ENCODE measurements around the gene TACC2.
"Not testable (repeated sequence)": the region's sequence is repeated elsewhere in the genome, so short reads cannot be mapped to it uniquely, and the experiment has no call there.

The TACC2 gene

DNA sequence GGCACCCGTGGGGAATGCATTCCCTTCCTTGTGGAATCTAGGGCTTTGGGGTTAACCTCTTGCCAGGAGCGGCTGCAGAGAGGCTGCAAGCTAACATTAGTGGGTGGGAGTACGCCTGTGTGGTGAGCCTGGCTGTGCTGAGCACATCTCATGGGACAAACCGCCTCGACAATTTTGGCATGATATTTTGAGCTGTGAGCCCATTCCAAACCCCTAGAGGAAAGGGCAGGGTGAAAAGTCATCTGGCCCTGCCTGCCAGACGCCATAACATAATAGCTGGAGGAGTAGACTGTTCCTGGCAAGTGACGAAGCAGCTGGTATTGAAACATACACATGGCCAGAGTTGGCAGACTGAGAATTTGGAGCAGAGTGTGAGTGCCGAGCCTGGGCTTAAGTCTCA lies 110.0 kb downstream of the TACC2 start:
- DNase-seq, result no peak

DNA sequence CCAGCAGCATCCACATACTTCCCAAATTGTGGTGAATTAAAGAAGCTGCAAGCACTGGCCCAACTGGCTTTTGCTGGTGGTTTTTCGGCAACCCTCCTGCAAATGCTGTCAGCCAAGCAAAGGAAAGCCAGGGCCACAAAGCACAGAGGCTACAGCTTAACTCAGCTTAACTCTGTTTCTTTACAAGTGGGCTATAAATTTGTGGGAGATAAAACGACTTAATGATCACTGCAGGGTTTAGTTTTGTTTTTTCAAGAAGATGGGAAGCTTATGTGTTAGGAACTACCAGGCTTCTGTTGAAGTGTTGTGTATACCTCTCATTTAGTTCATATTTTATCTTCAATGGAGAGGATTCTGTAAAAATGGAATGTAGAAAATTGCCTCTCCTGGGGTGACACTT lies 110.6 kb downstream of the TACC2 start:
- DNase-seq, result no peak

DNA sequence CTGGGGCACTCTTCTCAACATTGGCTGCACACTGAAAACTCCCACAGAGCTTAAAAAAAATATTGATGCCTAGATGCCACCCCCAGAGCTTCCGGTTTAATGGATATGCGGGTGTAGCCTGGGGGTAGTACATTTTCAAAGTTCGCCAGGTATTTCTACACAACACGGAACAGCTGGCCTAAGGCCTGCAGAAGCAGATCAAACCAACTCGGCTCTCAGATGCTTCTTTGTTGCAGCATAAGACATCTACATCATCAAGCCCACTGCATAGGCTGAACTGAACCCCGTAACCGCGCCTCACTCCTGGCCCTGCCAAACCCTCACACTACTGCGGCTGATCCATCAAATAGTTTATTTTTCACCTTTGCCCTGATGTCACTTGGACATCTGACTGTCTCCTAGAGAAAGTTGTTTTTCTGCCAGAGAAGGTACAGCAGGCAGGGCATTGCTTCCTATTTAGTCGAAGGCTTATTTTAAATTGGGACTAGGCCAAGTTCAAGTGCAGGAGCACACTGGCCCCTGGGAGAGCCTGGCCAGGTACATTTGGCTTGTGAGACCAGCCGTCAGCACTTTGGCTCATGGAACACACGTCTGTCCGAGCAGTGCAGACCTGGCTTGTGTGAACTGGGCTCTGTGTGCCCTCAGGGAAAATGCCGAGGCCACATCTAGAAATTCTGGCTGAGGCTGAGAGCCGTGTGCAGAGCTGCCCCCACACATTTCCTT lies 113.3 kb downstream of the TACC2 start:
- DNase-seq, result no peak

DNA sequence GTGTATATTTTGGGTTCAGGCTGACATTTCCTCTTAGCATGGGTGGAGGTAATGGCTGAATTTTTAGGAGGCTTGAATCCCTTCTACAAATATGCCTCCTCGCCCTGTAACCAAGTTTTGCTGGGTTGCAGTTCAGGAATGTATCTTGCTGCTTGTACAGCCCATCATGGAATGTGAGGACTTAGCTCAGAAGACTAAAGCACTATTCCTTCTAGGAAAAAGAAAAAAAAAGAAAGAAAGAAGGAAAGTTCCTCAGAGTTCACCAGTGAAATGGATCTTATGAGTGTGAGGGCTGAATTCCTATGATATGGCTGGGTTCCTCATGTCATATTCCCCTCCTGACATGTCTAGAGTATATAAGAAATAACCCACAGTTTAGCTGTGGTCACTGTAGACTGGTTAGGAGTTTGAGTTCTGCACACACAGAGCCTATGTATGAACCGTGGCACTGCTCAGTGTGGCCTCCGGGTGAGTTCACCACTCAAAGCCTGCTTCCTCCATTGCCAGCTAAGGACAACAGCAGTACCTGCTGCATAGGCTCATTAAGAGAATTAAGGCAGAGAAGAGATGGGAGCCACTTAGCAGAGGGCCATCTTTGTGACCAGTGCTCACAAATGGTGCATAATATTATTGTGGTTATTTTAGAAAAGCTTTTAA lies 114.0 kb downstream of the TACC2 start:
- no peak for DNase-seq

DNA sequence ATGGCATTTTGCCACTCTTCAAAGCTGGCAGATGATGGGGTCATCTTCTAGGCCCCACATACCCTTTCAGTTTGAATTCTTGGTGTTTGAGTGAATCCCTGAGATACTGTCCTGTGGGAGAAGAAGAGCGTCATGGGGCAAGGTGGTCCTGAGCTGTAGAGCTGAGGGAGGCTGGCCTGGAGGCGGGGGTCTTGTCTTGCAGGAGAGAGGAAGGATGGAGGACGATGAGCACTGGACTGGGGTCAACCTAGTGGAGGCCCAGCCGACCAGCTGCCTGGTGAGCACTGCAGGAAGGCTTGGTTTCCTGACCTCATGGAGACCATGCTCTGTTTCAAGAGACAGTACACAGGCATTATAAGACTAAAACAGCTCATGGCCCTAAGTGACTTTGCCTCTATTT lies 114.6 kb downstream of the TACC2 start:
- DNase-seq, result no peak

DNA sequence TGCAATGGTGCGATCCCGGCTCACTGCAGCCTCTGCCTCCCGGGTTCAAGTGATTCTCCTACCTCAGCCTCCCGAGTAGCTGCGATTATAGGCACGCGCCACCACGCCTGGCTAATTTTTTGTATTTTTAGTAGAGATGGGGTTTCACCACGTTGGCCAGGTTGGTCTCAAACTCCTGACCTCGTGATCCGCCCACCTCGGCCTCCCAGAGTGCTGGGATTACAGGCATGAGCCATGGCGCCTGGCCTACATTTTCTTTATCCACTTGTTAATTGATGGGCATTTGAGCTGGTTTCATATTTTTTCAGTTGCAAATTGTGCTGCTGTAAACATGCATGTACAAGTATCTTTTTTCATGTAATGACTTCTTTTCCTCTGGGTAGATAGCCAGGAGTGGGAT lies 119.8 kb downstream of the TACC2 start:
- DNase-seq, result not testable (repeated sequence)

DNA sequence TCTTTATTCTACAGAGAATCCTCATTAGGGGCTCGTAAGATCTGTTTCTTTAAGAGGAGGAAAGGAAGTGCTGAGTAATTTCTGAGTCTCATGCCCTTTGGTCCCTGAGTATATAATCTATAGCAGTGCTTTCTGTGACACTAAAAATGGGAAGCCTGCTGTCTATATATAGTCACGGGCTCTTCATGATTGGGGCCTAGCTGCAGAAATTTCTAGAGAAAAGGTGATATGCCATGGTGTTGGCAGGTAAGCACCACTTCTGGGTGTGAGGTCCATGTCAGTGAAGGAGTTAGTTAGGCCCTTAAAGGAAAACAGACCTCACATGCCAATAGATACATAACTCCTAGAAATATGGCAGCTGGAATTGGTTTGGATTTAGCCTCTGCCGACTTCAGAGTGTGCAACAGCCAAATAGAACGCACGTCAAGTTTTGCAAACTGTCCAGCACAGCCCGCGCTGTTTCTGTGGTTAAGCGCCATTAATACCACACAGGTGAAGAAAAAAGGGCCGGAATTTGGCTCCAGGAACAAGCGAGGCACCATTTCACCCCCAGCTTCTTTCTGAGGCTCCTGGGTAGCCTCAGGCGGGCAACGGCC lies 123.2 kb downstream of the TACC2 start:
- DNase-seq, result no peak

DNA sequence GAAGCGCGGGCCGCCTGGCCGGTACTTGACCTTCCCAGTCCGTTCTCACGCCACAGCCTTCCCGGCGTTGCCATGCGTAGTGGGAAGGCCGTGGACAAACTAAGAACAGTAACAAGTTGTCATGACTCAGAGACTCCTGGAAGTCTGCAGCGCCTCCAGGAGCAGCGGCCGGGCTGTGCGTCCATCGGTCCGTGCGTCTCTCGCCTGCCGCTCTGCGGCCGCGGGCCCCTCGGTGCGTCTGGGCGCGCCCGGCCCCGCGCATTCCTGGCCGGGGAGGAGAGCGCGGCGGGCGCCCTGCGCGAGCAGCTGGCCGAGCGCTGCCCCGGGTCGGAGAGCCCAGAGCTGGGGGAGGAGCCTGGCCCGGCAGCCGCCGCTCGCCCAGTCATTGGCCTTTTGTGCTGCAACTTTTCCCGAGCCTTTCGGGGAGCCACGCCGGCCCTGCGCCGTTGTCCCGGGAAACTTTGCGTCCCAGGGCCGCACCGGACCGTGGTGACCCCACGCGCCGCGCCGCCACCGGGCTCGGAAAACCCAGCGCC lies 123.7 kb downstream of the TACC2 start:
- no peak for DNase-seq

DNA sequence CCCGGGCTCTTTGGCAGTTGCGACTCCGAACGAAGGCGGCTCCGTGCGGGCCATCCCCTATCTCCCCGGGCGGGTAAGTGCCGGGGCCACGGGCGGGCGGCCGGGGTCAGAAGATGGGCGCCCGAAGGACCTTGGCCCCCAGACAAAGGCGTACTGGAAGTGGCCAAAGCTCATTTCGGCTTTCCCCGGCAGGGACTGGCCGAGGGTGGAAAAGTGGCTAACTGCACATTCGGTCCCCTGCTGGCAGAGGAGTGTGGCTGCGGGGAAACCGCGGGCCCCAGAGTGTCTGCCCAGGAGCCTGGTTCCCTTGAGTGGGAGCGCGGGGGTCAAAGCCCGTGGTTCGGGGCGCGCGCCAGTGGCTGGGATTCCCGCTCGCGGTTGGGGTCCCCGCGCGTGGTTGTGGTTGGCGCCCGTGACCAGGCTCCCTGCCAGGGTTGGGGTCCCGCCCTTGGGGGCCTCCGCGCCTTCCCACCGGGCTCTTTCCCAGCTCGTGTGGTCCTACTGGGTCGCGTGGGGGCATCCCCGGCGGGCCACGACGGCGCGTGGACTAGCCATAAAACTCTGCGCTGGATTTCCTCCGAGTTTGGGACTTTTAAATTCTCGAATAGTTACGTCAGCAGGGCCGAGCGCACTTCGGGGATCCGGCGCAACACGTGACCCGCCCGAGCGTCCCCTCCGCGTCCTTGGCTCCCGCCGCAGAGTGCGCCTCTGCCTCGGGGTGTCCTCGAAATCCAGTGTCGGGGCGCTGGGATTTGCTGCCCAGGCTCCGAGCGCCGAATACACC lies 124.4 kb downstream of the TACC2 start:
- DNase-seq, result no peak

DNA sequence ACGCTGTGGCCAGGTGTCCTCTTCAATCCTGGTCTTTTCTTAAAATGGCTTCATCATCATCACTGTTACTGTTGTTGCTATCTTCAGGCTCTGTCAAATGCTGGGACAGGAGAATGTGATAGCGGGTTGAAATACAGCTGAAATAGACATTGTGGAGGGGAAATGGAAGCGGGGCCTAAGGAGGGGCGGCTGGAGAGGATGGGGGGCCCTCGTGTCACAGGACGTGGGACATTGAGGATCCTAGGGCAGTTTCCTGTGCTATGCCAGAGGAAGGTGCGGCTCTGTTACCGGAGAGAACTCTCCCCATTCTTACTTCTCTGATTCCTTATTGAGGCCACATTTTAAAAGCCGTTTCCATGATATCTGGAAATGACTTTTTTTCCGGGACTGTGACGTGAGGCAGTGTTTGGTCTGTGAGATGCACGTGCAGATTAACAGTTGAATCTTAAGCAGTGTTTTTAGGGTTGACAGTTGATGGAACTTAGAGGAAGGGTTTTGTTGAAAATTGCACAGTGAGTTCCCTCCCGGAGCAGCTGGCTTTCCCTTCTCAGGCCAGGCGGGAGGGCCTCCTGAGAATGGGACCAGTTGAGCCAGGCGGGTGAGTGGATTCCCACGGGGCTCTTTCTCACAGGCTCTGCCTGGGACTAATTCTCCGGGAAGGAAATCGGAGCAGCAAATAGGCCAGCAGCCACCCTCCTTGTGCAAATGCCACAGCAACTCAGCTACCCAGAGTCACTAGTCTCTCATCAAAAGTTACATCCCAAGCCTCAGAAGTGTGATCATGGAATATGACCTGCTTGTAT lies 125.2 kb downstream of the TACC2 start:
- DNase-seq, result no peak

DNA sequence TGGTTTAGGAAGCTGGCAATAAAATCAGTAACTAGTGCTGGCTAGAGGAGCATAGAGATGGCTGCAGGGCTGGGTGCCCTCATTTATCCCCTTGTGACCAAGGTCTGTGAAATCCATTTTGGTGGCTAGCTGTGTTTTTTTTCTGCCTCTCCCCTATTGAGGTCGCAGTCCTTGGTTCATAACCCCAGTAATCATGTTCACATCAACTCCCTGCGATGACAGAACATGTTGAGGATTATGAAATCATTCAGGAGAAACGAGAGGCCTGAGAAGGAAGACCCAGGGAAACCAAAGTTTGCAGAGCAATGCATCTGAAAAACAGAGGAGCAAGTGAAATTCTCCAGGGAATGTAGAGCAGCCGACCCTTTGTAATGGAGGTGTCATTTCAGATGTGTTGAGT lies 126.9 kb downstream of the TACC2 start:
- DNase-seq, result no peak

DNA sequence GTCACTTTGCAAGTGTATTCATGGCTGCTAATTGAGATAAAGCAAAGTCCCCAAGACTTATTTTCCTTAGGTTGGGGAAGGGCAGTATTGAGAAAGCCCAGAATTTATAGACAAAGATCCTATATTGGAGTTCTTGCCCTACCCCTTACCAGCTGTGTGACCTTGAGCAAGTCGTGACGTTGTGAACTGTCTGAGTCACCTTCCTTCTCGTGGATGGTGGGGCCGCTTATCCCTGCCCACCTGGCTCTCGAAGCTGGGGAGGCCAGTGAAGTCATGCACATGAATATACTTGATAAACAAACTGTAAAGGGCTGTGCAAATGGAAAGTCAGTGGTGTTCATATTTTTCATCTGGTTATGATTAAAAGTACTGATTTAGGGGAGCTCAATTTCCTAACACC lies 127.4 kb downstream of the TACC2 start:
- no peak for DNase-seq

DNA sequence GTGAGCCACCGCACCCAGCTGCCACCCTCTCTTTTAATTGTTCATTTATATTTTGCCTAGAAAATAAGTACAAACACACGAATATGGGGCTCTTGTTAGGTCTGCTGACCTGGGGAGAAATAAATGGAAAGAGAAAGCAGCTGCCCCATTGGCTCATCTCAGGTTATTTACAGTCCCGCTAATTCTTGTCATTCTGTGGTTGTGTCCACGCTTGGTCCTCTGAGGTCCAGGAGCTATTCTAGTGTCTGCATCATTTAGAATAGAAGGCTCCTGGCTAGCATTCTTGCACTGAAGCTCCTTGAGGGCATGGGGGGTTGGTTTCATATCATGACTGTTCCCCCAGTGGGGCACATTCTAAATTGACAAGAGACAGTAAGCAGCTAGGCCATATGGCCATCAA lies 128.5 kb downstream of the TACC2 start:
- DNase-seq, result no peak

DNA sequence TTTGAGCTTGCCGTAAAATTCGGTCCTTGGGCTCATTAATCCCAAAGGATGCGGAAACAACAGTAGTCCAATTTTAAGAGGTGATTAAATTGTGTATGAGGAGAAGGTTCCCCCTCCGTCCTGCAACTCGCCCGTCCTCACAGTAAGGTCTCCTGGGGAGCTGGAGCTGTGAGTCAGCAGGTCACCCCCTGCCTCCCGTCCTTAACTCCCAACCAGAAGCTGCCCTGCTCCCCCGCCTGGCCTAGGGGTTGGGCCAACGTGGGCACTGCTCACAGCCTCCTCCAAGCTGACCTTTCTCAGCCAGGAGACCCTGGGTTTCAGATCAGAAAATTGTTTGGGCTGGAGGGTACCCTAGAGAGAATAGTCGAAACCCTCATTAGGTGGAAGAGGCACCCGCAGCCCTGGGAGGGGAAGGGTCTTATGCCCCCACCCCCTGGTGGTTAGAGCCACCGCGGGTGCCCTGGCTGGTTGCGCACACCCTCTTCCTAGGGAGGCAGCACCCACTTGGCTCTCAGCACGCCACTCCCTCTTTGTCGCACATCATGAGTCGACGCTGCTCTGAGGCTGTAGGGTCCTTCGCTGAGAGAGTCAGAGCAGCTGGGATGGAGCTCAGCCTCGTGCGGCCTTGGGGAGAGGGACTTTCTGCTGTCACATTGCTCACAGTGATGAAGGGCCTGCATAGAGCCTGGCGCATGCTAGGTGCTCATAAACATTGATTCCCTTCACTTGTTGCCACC lies 131.2 kb downstream of the TACC2 start:
- DNase-seq, result no peak

DNA sequence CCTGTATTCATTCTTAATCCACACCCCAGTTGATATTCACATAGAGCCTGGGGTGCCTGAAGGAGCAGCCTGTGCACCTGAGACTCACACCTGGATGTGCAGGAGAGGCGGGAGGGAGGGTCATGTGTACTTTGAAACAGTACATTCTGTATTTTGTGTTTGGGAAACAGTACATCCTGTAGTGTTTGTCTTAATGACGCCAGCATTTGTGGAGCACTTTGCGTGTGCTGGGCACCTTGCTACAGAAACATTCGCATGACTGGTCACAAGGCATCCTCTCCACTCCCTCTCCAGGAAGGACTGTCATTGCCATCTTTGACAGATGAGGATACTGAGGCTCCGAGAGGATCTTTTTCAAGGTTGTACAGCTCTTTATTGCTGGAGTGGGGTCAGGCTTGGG lies 132.1 kb downstream of the TACC2 start:
- no peak for DNase-seq

DNA sequence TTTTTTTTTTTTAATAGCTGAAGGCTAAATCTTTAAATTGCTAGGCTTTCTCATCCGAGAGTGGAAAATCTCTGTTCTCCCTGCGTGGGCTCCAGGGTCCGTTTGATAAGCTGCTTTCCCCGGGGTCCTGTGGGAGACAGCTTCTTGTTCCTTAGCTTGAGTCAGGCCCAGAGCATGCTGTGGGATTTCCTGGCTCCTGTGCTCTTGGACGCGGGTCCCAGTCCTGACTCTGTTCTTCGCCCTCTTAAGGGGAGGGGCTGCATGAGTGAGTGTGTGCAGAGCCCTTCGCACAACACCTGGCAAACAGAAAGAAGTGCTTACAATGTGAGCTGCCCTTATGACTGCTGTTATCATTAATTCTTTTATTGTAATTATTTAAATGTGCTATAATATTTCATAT lies 133.5 kb downstream of the TACC2 start:
- DNase-seq, result no peak

DNA sequence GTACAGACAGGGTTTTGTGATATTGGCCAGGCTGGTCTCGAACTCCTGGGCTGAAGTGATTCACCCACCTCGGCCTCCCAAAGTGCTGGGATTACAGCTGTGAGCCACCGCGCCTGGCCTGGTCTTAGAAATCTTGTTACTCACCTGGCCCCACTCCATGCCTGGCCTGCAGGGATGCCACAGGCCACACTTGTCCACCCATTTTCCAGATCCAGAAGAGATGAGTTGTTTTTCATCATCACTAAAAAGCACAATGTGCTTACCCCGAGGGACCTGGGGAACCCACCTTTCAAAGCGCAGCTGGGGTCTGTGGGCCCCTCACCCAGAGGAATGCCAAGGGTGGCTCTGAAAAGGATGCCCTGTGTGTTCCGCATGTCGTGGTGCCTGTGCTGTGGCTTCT lies 134.2 kb downstream of the TACC2 start:
- no peak for DNase-seq

DNA sequence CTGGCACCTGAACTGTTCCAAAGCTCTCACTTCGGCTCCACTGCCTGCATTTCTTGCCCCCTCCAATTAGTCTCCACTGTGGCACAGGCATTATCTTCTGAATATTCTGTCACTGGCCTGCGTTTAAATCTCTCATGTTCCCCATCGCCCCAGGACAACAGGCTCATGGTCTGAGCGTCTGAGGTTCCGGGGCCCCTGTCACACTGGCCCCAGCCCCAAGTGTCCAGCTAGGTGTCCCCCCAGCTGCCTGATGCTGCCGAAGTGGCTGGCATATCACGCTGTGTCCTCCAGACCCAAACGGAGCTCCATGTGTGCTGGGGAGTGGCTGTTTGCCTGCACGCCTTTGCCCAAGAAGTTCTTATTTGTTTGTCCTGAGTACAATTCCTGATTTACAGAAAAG lies 135.4 kb downstream of the TACC2 start:
- DNase-seq, result no peak

DNA sequence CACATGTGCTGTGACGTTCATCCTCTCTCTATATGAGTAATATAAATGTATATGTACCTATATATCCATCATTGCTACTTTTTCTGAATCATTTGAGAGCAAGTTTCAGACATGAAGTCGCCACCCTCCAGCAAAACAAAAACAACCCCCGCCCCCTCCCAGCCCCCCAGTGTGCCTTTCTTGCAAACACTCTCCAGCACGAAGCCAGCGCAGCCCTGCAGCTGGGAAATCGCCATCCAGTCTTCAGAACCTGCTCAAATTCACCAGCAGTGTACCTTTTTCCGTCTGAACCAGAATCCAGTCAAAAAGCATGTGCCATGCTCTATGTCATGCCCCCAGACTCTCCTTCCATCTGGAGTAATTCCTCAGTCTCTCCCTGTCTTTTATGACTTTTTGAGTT lies 135.8 kb downstream of the TACC2 start:
- no peak for DNase-seq

DNA sequence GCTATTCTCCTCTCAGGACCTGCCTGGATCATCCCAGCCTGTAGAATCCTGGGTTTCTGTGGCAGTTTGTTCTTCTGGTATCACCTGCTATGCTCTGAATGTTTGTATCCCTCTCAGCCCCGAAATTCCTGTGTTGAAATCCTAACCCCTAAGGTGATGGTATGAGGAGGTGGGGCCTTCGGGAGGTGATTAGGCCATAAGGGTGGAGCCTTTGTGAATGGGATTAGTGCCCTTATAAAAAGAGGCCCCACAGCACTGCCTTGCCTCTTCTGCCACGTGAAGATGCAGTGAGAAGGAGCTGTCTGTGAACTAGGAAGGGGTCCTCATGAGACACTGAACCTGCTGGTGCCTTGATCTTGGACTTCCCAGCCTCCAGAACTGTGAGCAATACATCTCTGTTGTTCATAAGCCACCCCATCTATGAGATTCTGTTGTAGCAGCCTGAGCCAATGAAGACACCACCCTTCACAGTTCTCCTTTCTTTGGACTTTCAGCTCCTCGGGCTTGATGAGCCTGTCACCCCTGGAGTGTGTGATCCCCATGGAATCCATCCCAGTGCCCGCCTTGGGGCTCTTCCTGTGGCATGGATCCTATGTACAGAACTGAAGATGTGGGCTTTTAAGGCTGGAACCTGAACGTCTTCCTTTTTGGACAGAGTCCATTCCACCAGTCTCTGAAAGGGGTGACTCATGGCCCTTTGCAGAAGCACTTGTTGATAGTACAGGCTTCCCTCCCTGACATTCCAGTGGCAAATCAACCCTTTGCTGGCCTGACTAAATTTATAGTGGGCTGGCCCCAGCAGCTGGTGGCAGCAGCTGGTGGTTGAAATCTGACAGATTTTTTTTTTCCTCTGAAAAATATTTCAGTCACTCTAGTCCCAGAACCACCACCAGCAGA lies 138.0 kb downstream of the TACC2 start:
- no peak for DNase-seq

DNA sequence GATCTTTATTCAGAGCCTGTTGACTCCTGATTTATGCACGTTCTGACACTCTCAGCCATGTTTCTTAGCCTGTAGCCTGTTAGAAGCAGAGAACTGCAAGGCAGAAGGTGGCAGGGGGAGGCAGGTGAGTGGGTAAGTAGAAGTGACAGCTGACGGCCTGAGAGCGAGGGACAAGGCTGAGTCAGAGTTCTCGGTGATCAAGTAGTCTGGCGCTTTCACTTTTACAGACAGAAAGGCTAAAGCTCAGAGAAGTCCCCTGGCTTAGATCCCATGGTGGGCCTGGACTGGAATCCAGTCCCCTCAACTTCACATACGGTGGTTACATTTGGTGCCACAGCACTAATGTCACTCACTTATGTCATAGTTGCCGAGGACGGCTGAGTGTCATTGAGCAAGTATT lies 139.0 kb downstream of the TACC2 start:
- no peak for DNase-seq
